Neuronal stem cell (in vitro differentiated cells): ENCODE measurements around the gene SCUBE2.

Experiments used
- DNase-seq: peaks from one replicate; pipeline ENCODE4 v3.0.0-alpha.2; 2013; ENCODE audit warnings: low spot score
- H2AFZ ChIP-seq: one replicate; pipeline ENCODE4 v1.6.1; 2013; ENCODE audit warnings: mild to moderate bottlenecking, low read length, inconsistent platforms
- H2AK5ac ChIP-seq: 2 replicates; pipeline ENCODE4 v1.6.1; 2013; ENCODE audit warnings: low read depth, mild to moderate bottlenecking, inconsistent platforms, low read length, moderate library complexity, mixed read lengths
- H2BK120ac ChIP-seq: 2 replicates; pipeline ENCODE4 v1.6.1; 2013; ENCODE audit warnings: low read depth, mild to moderate bottlenecking, inconsistent platforms, low read length, moderate library complexity, mixed read lengths
- H2BK12ac ChIP-seq: one replicate; pipeline ENCODE4 v1.6.1; 2013; ENCODE audit warnings: low read length, inconsistent platforms
- H2BK15ac ChIP-seq: 2 replicates; pipeline ENCODE4 v1.6.1; 2013; ENCODE audit warnings: mild to moderate bottlenecking, low read length, inconsistent platforms, mixed read lengths
- H2BK5ac ChIP-seq: one replicate; pipeline ENCODE4 v1.6.1; 2013; ENCODE audit warnings: inconsistent platforms, mild to moderate bottlenecking, low read length, moderate library complexity
- H3K14ac ChIP-seq: one replicate; pipeline ENCODE4 v1.6.1; 2013; ENCODE audit warnings: low read length, inconsistent platforms
- H3K18ac ChIP-seq: 2 replicates; pipeline ENCODE4 v1.6.1; 2013; ENCODE audit warnings: low read length, inconsistent platforms
- H3K23ac ChIP-seq: 2 replicates; pipeline ENCODE4 v1.6.1; 2013; ENCODE audit warnings: low read depth, mild to moderate bottlenecking, mixed read lengths, low read length, inconsistent platforms; ENCODE audit not compliant: poor library complexity
- H3K27ac ChIP-seq: replicated peaks from 3 replicates; pipeline ENCODE4 v1.5.1; 2013; ENCODE audit warnings: low read length, inconsistent platforms
- H3K27me3 ChIP-seq, 3 experiments: 2 replicates each; pipeline ENCODE4 v1.6.1; 2013; ENCODE audit warnings: low read length in 3 of 3, mild to moderate bottlenecking in 2 of 3, inconsistent platforms in 1 of 3, low read depth in 1 of 3, mixed read lengths in 1 of 3, moderate library complexity in 1 of 3; ENCODE audit not compliant: control insufficient read depth in 3 of 3, insufficient read depth in 3 of 3
- H3K36me3 ChIP-seq, 2 donors: replicated peaks in 1 of 2; 2 replicates each; pipeline ENCODE4 v1.6.1; 2013; ENCODE audit warnings: low read length in 2 of 2; ENCODE audit not compliant: control insufficient read depth in 2 of 2, insufficient read depth in 2 of 2
- H3K4ac ChIP-seq: 2 replicates; pipeline ENCODE4 v1.6.1; 2013; ENCODE audit warnings: inconsistent platforms, mild to moderate bottlenecking, low read length, moderate library complexity
- H3K4me1 ChIP-seq, 2 donors: 1 replicate in 1 of 2; 2 replicates in 1 of 2; pipeline ENCODE4 v1.6.1; 2013; ENCODE audit warnings: low read length in 2 of 2, low read depth in 1 of 2; ENCODE audit not compliant: control insufficient read depth in 2 of 2, insufficient read depth in 1 of 2
- H3K4me2 ChIP-seq: one replicate; pipeline ENCODE4 v1.6.1; 2013; ENCODE audit warnings: mild to moderate bottlenecking, low read length, inconsistent platforms; ENCODE audit not compliant: insufficient read depth, poor library complexity, severe bottlenecking
- H3K4me3 ChIP-seq, 2 donors: 2 replicates each; pipeline ENCODE4 v1.5.1; 2013; ENCODE audit warnings: low read length in 2 of 2, mild to moderate bottlenecking in 2 of 2, inconsistent platforms in 1 of 2, moderate library complexity in 1 of 2
- H3K79me1 ChIP-seq: one replicate; pipeline ENCODE4 v1.6.1; 2013; ENCODE audit warnings: low read depth, mild to moderate bottlenecking, inconsistent platforms, low read length, moderate library complexity
- H3K9ac ChIP-seq: one replicate; pipeline ENCODE4 v1.6.1; 2013; ENCODE audit warnings: mild to moderate bottlenecking, low read depth, low read length, inconsistent platforms; ENCODE audit not compliant: poor library complexity
- H3K9me3 ChIP-seq, 2 donors: replicated peaks in 1 of 2; 2 replicates each; pipeline versions ENCODE3 to v1.6.1; 2013; ENCODE audit warnings: low read length in 2 of 2, mild to moderate bottlenecking in 2 of 2, inconsistent platforms in 1 of 2, low read depth in 1 of 2, mixed read lengths in 1 of 2, moderate library complexity in 1 of 2; ENCODE audit not compliant: control insufficient read depth in 2 of 2, insufficient read depth in 1 of 2
- H4K8ac ChIP-seq: one replicate; pipeline ENCODE4 v1.6.1; 2013; ENCODE audit warnings: low read depth, mild to moderate bottlenecking, inconsistent platforms, low read length, moderate library complexity
- H4K91ac ChIP-seq: one replicate; pipeline ENCODE4 v1.6.1; 2013; ENCODE audit warnings: low read length, low read depth, mild to moderate bottlenecking, inconsistent platforms; ENCODE audit not compliant: poor library complexity
- WGBS, 2 donors: extraction: QIAGEN DNeasy Blood & Tissue Kit; methylation state at CpG; one replicate each; pipeline ENCODE4 v1.1.7; 2013; ENCODE audit warnings: missing lambda C conversion rate in 2 of 2, mixed read lengths in 1 of 2; ENCODE audit not compliant: insufficient read length in 2 of 2, insufficient replicate concordance in 1 of 2; ENCODE audit errors: extremely low coverage in 2 of 2; 5-methylcytosine and 5-hydroxymethylcytosine counted together

Gene SCUBE2

GRCh38 chr11:9020916-9021315, 70.5 kb downstream of the SCUBE2 start:
- H3K4me2 ChIP-seq, result no peak overlapping the region
- H3K4ac ChIP-seq, result no peak overlapping the region
- H3K36me3 ChIP-seq, result no peaks in the 10 kb centered on the region
- no peak overlapping the region for H3K27ac ChIP-seq
- no peak overlapping the region for H3K9ac ChIP-seq
- H3K18ac ChIP-seq, result no peak overlapping the region
- H3K27me3 ChIP-seq, result peaks cover 0 to 22% (median 0%) of the 10 kb centered on the region in 3 experiments
- no peak overlapping the region for H2BK120ac ChIP-seq
- no peak overlapping the region for H3K14ac ChIP-seq
- no peak overlapping the region for H2AFZ ChIP-seq
- WGBS, 2 donors, result no CpG with 5 or more reads among the region's 8 CpGs
- no peak overlapping the region for H4K91ac ChIP-seq
- H4K8ac ChIP-seq, result no peak overlapping the region
- H2BK5ac ChIP-seq, result no peak overlapping the region
- no peak for DNase-seq
- no peak overlapping the region for H2BK15ac ChIP-seq
- no peak overlapping the region for H2AK5ac ChIP-seq
- H3K9me3 ChIP-seq, result no peaks in the 10 kb centered on the region
- no peak overlapping the region for H3K4me3 ChIP-seq
- H2BK12ac ChIP-seq, result no peak overlapping the region
- H3K79me1 ChIP-seq, result no peaks in the 10 kb centered on the region
- no peak overlapping the region for H3K23ac ChIP-seq
- H3K4me1 ChIP-seq, result peaks cover 0 to 5% of the 10 kb centered on the region in 2 donors

- no peak overlapping the region for H2AFZ ChIP-seq
- no peak overlapping the region for H3K23ac ChIP-seq
- H3K79me1 ChIP-seq, result no peaks in the 10 kb centered on the region
- H2AK5ac ChIP-seq, result no peak overlapping the region
- no peak overlapping the region for H4K91ac ChIP-seq
- H2BK15ac ChIP-seq, result no peak overlapping the region
- peak overlapping the region; percentile 25 for H3K18ac ChIP-seq
- H2BK120ac ChIP-seq, result no peak overlapping the region
- no peak overlapping the region for H3K4me3 ChIP-seq
- no peak overlapping the region for H3K4me2 ChIP-seq
- peak overlapping the region; percentile 5 for H3K9ac ChIP-seq
- H2BK5ac ChIP-seq, result no peak overlapping the region
- H3K36me3 ChIP-seq, result no peaks in the 10 kb centered on the region
- no peak overlapping the region for H2BK12ac ChIP-seq
- H3K14ac ChIP-seq, result no peak overlapping the region
- peaks cover 0 to 25% (median 0%) of the 10 kb centered on the region in 3 experiments for H3K27me3 ChIP-seq
- no CpG with 5 or more reads among the region's 6 CpGs for WGBS, 2 donors
- no peak for DNase-seq
- no peak overlapping the region for H4K8ac ChIP-seq
- H3K9me3 ChIP-seq, result no peaks in the 10 kb centered on the region
- no peak overlapping the region for H3K27ac ChIP-seq
- H3K4ac ChIP-seq, result no peak overlapping the region
- H3K4me1 ChIP-seq, result peaks cover 0 to 5% of the 10 kb centered on the region in 2 donors
These were observed 71.5 kb downstream of the SCUBE2 start for GRCh38 chr11:9019861-9020260.

- Histone ChIP-seq H3K23ac (no peak overlapping the region), H2BK120ac (no peak overlapping the region), H2AK5ac (no peak overlapping the region), H3K18ac (no peak overlapping the region), H2BK12ac (no peak overlapping the region), H2BK5ac (no peak overlapping the region), H3K4me1 (peaks cover 0 to 5% of the 10 kb centered on the region in 2 donors), H3K9me3 (no peaks in the 10 kb centered on the region), H3K79me1 (no peaks in the 10 kb centered on the region), H4K8ac (no peak overlapping the region), H2BK15ac (no peak overlapping the region), H4K91ac (no peak overlapping the region), H3K27me3 (peaks cover 0 to 29% (median 0%) of the 10 kb centered on the region in 3 experiments), H3K4ac (no peak overlapping the region), H3K36me3 (no peaks in the 10 kb centered on the region), H3K27ac (no peak overlapping the region), H3K4me3 (no peak overlapping the region), H3K14ac (no peak overlapping the region), H3K4me2 (no peak overlapping the region), H3K9ac (no peak overlapping the region), H2AFZ (no peak overlapping the region)
- no CpG with 5 or more reads among the region's 5 CpGs for WGBS, 2 donors
- DNase-seq, result no peak
These were observed 73.6 kb downstream of the SCUBE2 start for GRCh38 chr11:9017773-9018172.

- DNase-seq, result no peak
- no CpG with 5 or more reads among the region's 6 CpGs for WGBS, 2 donors
These were observed 74.3 kb downstream of the SCUBE2 start for GRCh38 chr11:9016916-9017642.

More at GRCh38 chr11:9016916-9017642, 74.3 kb downstream of the SCUBE2 start:
- H3K27me3 ChIP-seq, result peaks cover 0 to 24% (median 0%) of the 10 kb centered on the region in 3 experiments
- H3K27ac ChIP-seq, result no peak overlapping the region
- H3K4ac ChIP-seq, result no peak overlapping the region
- no peak overlapping the region for H3K23ac ChIP-seq
- H3K14ac ChIP-seq, result no peak overlapping the region
- no peak overlapping the region for H3K4me3 ChIP-seq
- H4K8ac ChIP-seq, result no peak overlapping the region
- no peak overlapping the region for H2BK15ac ChIP-seq
- peak overlapping the region; percentile 33 for H2AK5ac ChIP-seq
- H3K4me2 ChIP-seq, result no peak overlapping the region
- peak overlapping the region; percentile 18 for H3K9ac ChIP-seq
- peaks cover 0 to 2% of the 10 kb centered on the region in 2 donors for H3K4me1 ChIP-seq
- H4K91ac ChIP-seq, result no peak overlapping the region
- H3K18ac ChIP-seq, result peak overlapping the region; percentile 15
- H3K79me1 ChIP-seq, result no peaks in the 10 kb centered on the region
- no peaks in the 10 kb centered on the region for H3K36me3 ChIP-seq
- H2AFZ ChIP-seq, result no peak overlapping the region
- H2BK12ac ChIP-seq, result no peak overlapping the region
- no peak overlapping the region for H2BK5ac ChIP-seq
- no peaks in the 10 kb centered on the region for H3K9me3 ChIP-seq
- H2BK120ac ChIP-seq, result no peak overlapping the region
